Left lung (tissue), 10 donors: ENCODE data around the gene B4GALT6. TPM values are rescaled to one million over a fixed set of nuclear protein-coding genes. Genes with fewer than 3 reads are reported as not detected.

Experiments used
- ATAC-seq: fragments of 200-7000 bp; cut with Tn5 transposase; one replicate; pipeline ENCODE4 v1.9.1; 2020; ENCODE audit warnings: moderate library complexity
- DNase-seq, 4 donors: peaks; one replicate each; pipeline ENCODE4 v3.0.0-alpha.2; 2013 to 2020
- H3K27ac ChIP-seq, 2 donors: fragments of 200-600 bp; sonication (generic) in 1 of 2; one replicate each; pipeline versions ENCODE4 v1.5.0 to v1.8.0; 2020 to 2021
- H3K27me3 ChIP-seq, 2 donors: fragments of 200-600 bp; sonication (generic) in 1 of 2; one replicate each; pipeline versions ENCODE4 v1.5.0 to v1.8.0; 2020 to 2021
- H3K36me3 ChIP-seq, 2 donors: fragments of 200-600 bp; sonication (generic) in 1 of 2; one replicate each; pipeline versions ENCODE4 v1.5.0 to v1.8.0; 2020 to 2021
- H3K4me1 ChIP-seq, 2 donors: fragments of 200-600 bp; one replicate each; pipeline ENCODE4 v1.8.0; 2021
- H3K4me3 ChIP-seq, 2 donors: fragments of 200-600 bp; sonication (generic) in 1 of 2; one replicate each; pipeline versions ENCODE4 v1.5.0 to v1.8.0; 2020 to 2021; ENCODE audit warnings: mild to moderate bottlenecking in 1 of 2
- H3K9me3 ChIP-seq, 2 donors: fragments of 200-600 bp; sonication (generic) in 1 of 2; one replicate each; pipeline versions ENCODE4 v1.5.0 to v1.8.0; 2020 to 2021
- intact Hi-C, 2 donors: fragments of 100-400 bp; cut with DNase I; formaldehyde crosslinking; loops; one replicate each; pipeline versions ENCODE4 v1.11.2 to v1.14.2; 2022
- polyA plus RNA-seq, 6 donors: library from polyadenylated mRNA; unstranded; fragments of 120-200 nt; gene quantifications; one replicate each; pipeline ENCODE4 v1.2.1, GENCODE V29; 2013; ENCODE audit not compliant: insufficient read length in 6 of 6
- total RNA-seq, 2 donors: library from RNA; stranded (reverse); fragmentation: NEBNext Ultra II Directional; extraction: Animal tissue kit (Norgen Biotek cat#: 25700); gene quantifications; one replicate each; pipeline ENCODE4 v1.2.1, GENCODE V29; 2021
- TF ChIP-seq, protein P1 (sequence below), 2 donors: fragments of 200-600 bp; sonication (generic) in 1 of 2; IDR thresholded peaks; one replicate each; pipeline versions ENCODE4 v1.5.0 to v1.8.0; 2021; ENCODE audit warnings: antibody characterized with exemption in 2 of 2
- donor health status: DM: no; HTN: yes; CAD: no.
- donor health status: DM: no; HTN: no; CAD: no.

The B4GALT6 gene
- total and polyA plus RNA-seq, 8 donors = 4.6 to 22.7 (median 18.6) TPM

DNA sequence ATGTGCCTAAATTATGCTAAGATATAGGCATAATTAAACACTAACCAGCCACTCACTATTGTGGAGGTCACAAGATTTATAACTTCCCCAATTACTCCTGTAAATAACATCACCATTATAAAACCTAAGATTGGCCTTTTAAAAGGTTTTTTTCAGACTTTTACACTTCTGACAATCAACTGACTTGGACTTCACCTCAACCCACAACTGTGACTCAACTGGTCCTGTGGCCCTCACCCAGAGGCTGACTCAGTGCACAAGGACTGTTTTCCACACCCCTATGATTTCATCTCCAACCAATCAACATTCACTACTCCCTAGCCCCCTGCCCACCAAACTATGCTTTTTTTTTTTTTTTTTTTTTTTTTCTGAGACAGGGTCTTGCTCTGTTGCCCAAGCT, 81.1 kb downstream of the B4GALT6 start:
- Histone ChIP-seq H3K27ac (no peak overlapping the region), H3K4me3 (no peak overlapping the region), H3K4me1 (no peaks in the 10 kb centered on the region), H3K36me3 (no peaks in the 10 kb centered on the region), H3K27me3 (no peaks in the 10 kb centered on the region), H3K9me3 (no peaks in the 10 kb centered on the region)
- DNase-seq (no peak), ATAC-seq (no peak)
- TF ChIP-seq, protein P1, sequence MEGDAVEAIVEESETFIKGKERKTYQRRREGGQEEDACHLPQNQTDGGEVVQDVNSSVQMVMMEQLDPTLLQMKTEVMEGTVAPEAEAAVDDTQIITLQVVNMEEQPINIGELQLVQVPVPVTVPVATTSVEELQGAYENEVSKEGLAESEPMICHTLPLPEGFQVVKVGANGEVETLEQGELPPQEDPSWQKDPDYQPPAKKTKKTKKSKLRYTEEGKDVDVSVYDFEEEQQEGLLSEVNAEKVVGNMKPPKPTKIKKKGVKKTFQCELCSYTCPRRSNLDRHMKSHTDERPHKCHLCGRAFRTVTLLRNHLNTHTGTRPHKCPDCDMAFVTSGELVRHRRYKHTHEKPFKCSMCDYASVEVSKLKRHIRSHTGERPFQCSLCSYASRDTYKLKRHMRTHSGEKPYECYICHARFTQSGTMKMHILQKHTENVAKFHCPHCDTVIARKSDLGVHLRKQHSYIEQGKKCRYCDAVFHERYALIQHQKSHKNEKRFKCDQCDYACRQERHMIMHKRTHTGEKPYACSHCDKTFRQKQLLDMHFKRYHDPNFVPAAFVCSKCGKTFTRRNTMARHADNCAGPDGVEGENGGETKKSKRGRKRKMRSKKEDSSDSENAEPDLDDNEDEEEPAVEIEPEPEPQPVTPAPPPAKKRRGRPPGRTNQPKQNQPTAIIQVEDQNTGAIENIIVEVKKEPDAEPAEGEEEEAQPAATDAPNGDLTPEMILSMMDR (IDR thresholded peaks at IDR 0.05) = no peak
- intact Hi-C loops = no loop called here

DNA sequence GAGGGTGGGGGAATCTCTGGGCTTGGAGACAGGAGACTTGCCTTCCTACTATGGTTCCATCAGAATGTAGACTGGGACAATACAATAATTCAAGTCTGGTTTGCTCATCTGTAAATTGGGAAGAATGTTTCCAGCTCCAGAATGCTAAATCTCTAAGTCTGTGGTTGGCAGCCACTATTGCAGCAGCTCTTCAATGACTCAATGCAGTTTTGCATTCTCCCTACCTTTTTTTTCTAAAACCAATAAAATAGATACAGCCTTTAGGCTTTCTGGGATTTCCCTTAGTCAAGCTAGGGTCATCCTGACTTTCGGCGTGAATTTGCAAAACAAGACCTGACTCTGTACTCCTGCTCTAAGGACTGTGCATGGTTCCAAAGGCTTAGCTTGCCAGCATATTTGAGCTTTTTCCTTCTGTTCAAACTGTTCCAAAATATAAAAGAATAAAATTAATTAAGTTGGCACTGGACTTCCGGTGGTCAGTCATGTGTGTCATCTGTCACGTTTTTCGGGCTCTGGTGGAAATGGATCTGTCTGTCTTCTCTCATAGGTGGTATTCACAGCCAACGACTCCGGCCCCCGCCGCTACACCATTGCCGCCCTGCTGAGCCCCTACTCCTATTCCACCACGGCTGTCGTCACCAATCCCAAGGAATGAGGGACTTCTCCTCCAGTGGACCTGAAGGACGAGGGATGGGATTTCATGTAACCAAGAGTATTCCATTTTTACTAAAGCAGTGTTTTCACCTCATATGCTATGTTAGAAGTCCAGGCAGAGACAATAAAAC, 86.2 kb downstream of the B4GALT6 start:
- H3K4me3 ChIP-seq = no peak overlapping the region
- ATAC-seq (no peak), DNase-seq (no peak)
- no peaks in the 10 kb centered on the region for H3K36me3 ChIP-seq
- no peaks in the 10 kb centered on the region for H3K4me1 ChIP-seq
- TF ChIP-seq, protein P1 (IDR thresholded peaks at IDR 0.05) = no peak
- no peak overlapping the region for H3K27ac ChIP-seq
- intact Hi-C loops = no loop called here
- H3K9me3 ChIP-seq = no peaks in the 10 kb centered on the region
- H3K27me3 ChIP-seq = no peaks in the 10 kb centered on the region

DNA sequence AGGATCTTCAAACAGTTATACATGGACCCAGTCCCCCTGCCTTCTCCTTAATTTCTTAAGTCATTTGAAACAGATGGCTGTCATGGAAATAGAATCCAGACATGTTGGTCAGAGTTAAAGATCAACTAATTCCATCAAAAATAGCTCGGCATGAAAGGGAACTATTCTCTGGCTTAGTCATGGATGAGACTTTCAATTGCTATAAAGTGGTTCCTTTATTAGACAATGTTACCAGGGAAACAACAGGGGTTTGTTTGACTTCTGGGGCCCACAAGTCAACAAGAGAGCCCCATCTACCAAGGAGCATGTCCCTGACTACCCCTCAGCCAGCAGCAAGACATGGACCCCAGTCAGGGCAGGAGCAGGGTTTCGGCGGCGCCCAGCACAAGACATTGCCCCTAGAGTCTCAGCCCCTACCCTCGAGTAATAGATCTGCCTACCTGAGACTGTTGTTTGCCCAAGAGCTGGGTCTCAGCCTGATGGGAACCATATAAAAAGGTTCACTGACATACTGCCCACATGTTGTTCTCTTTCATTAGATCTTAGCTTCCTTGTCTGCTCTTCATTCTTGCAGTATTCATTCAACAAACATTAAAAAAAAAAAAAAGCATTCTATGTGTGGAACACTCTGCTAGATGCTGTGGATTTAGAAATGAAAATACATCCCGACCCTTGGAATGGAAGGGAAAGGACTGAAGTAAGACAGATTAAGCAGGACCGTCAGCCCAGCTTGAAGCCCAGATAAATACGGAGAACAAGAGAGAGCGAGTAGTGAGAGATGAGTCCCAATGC, 88.1 kb downstream of the B4GALT6 start:
- no peak for DNase-seq

DNA sequence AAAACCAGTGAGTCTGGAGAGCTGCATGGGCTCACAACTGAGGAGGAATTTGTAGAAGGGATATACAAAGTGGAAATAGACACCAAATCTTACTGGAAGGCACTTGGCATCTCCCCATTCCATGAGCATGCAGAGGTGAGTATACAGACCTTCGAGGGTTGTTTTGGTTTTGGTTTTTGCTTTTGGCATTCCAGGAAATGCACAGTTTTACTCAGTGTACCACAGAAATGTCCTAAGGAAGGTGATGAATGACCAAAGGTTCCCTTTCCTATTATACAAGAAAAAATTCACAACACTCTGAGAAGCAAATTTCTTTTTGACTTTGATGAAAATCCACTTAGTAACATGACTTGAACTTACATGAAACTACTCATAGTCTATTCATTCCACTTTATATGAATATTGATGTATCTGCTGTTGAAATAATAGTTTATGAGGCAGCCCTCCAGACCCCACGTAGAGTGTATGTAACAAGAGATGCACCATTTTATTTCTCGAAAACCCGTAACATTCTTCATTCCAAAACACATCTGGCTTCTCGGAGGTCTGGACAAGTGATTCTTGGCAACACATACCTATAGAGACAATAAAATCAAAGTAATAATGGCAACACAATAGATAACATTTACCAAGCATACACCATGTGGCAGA, 89.1 kb downstream of the B4GALT6 start:
- no peaks in the 10 kb centered on the region for H3K27me3 ChIP-seq
- H3K4me1 ChIP-seq = no peaks in the 10 kb centered on the region
- TF ChIP-seq, protein P1 (IDR thresholded peaks at IDR 0.05) = no peak
- no peak for ATAC-seq
- no peaks in the 10 kb centered on the region for H3K9me3 ChIP-seq
- H3K4me3 ChIP-seq = no peak overlapping the region
- no peak for DNase-seq
- no peak overlapping the region for H3K27ac ChIP-seq
- intact Hi-C loops = no loop called here
- H3K36me3 ChIP-seq = no peaks in the 10 kb centered on the region

More for the DNA sequence above, 88.1 kb downstream of the B4GALT6 start:
- Histone ChIP-seq H3K36me3 (no peaks in the 10 kb centered on the region), H3K27ac (no peak overlapping the region), H3K9me3 (no peaks in the 10 kb centered on the region), H3K4me1 (no peaks in the 10 kb centered on the region), H3K27me3 (no peaks in the 10 kb centered on the region), H3K4me3 (no peak overlapping the region)
- TF ChIP-seq, protein P1 (IDR thresholded peaks at IDR 0.05) = no peak
- intact Hi-C loops = no loop called here
- no peak for ATAC-seq
